Stimulated activated CD4-positive, alpha-beta T cell treated with anti-CD3 and anti-CD28 coated beads, Interleukin-2, amount 100 ng/mL, for 4 hours (primary cell): ENCODE data around the gene SH2B3.

Source experiments
- DNase-seq: peaks from one replicate; pipeline ENCODE4 v3.0.0-alpha.2; 2020; ENCODE audit warnings: low read depth

Gene SH2B3

DNA sequence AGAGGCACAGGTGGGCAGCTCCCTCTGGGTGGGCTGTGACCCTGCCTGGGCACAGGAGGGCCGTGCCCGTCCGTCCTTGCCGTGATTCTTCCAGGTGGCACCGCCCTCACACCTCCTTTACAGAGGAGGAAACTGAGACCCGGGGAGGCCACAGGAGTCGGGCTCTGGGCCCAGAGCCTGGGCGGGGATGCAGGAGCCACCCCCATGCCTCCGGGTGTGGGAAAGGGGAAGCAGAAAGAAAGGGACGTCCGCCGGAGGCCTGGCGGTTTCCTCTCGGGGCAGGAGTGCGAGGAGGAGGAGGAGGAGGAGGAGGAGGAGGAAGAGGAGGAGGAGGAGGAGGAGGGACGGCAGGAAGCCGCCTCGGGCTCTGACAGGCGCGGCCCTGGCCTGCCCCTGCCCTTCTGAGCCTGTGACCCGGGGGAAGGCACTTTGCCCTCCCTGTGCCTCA is 23.0 kb downstream of the SH2B3 start:
- DNase-seq = no peak

GRCh38 chr12:111429828-111430432 is 24.2 kb downstream of the SH2B3 start:
- DNase-seq = peak; percentile 49

GRCh38 chr12:111430433-111431353 is 25.0 kb downstream of the SH2B3 start:
- DNase-seq = peak; percentile 69

DNA sequence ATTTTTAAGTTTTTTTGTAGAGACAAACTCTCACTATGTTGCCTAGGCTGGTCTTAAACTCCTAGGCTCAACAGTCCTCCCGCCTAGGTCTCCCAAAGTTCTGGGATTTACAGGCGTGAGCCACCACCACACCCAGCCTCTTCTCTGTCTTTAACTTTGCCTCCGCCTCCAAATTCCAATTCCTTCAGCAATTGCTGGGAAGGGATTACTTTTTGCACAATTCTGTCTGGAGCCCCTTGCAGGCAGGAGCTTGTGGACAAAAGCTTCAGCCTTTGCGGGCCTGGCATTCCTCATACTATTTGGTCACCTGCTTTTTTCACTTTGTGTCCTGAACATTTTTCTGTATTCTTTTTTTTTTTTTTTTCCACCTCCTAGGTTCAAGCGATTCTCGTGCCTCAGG is 26.0 kb downstream of the SH2B3 start:
- no peak for DNase-seq

DNA sequence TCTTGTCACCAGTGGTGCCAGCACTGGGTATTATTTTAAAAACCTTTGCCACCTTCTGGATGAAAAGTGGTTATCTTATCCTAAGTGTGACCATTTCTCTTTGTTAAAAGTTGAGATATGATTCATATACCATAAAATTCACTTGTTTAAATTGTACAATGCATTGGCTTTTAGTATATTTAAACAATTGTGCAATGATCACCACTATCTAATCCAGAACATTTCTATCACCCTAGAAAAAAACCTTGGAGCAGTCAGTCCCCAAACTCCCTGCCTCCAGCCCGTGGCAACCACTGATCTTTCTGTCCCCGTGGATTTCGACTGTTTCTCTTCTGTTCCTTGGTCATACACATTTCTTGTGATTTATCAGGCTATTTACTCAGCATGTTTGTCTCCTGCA is 28.3 kb downstream of the SH2B3 start:
- DNase-seq = no peak

- peak; percentile 84 for DNase-seq
Measured at GRCh38 chr12:111434680-111435338, 29.1 kb downstream of the SH2B3 start.

DNA sequence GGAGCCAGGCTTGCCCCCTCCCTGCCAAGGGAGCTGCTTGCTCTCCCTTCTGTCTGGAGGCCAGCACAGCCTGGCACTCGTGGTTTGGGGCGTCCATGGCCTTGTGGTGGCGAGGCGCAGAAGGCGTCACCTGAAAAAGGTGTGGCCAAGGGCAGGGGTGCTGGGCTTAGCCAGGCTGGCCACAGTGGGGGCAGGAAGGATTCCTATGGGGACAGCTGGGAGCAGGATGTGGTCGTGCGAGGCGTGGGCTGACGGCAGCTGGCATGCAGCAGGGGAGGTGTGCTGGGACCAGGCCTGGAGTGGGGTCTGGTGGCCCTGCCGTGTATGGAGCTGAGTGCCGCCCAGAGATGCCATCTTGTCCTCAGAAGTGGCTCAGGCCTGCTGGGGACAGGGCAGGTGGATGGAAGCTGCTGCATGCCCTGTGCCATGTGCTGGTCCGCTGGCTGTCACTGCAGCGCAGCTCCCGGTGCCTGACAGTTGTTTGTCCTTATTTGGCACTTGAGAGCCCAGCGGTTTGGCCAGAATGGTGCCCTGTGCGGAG is 30.0 kb downstream of the SH2B3 start:
- DNase-seq = no peak

DNA sequence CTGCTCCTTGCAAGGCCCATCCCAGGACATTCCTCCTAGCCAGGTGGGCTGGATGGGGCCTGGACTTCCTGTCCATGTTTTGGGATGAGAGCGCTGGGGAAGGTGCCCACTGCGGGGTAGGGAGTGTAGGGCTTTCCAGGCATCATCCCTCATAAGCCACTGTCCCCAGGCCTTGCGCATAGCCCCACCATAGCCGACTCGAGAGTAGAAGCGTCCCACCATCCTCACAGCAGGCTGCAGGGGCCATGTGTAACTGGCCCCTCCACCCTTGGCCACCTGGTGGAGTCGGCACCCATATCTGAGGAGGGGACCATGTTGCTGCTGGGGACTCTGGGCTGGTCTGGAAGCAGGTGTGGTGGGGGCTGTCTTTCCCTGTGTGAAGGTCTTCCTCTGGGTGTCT is 30.5 kb downstream of the SH2B3 start:
- no peak for DNase-seq

DNA sequence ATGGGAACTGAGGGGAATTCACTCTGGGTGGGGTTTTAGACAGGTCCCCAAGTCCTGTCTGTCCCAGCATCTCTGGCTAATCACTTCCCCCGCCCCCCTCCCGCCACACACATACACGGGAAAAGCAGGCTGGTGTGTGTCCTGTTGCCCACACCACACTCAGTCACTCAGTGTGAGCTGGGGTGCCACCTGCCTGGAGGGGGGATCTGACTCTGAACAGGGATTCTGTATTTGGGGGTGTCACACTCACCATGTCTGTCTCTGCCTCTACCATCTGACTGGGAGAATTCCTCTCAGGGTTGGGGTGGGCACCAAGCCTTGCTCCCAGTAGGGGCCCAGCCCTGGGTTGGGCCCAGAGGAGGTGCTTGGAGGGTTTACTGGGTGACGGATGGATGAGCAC is 31.1 kb downstream of the SH2B3 start:
- DNase-seq = no peak

GRCh38 chr12:111437816-111438454 is 32.2 kb downstream of the SH2B3 start:
- no peak for DNase-seq

DNA sequence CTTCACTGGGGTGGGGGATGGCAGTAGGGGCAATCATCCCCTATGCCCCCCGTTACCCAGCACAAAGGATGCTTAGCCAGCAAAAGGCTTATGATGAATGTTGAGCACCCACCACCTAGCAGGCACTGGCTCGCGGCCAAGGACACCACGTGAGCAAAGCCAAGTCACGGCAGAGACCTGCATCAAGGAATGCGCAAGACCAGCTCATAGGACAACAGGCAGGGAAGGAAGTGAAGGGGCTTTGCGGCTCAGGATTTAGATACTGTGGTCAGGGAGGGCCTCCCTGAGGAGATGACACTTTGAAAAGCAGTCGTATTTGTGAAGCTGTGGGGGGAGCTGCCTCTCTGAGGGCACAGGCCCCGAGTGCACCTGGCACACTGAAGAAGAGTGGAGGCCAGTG is 32.8 kb downstream of the SH2B3 start:
- peak; percentile 46 for DNase-seq

- no peak for DNase-seq
Measured at GRCh38 chr12:111439657-111440151, 34.0 kb downstream of the SH2B3 start.

DNA sequence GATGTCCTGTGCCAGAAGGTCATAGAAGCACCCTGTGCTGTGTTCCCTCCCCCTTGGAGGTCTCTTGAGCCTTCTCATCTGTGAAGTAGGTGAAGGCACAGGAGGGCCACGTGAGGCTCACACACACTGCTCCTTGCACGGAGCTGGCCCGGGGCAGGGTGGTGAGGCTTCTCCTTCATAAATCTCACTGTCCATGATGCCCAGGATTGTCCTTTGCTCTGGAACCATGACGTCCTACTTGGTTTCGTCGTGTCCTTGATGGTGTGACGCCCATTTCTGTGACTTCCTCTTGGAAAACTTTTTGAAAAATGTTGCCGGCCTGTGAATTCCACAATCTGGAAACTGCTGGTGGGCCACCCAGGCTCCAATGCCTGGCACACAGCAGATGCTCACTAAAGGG is 34.4 kb downstream of the SH2B3 start:
- DNase-seq = no peak

DNA sequence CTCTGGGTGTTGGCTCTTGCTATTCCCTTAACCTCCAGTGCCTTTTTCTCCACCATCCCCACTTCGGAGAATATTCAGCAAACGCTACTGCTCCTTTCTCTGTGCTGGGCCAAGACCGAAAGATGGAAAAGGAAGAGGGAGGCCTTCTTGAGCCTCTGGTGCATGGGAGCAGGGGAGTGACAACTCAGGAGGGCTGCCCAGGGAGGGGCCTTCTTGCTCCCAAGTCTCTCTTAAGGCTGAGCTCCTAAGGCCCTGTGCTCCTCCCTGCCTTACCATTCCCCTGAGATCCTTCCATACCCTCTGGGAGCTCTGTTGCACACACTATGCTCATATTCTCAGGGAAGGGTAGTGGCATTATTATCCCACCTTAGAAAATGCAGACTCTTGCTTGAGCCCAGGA is 34.9 kb downstream of the SH2B3 start:
- no peak for DNase-seq

GRCh38 chr12:111441107-111441928 is 35.6 kb downstream of the SH2B3 start:
- DNase-seq = no peak

DNA sequence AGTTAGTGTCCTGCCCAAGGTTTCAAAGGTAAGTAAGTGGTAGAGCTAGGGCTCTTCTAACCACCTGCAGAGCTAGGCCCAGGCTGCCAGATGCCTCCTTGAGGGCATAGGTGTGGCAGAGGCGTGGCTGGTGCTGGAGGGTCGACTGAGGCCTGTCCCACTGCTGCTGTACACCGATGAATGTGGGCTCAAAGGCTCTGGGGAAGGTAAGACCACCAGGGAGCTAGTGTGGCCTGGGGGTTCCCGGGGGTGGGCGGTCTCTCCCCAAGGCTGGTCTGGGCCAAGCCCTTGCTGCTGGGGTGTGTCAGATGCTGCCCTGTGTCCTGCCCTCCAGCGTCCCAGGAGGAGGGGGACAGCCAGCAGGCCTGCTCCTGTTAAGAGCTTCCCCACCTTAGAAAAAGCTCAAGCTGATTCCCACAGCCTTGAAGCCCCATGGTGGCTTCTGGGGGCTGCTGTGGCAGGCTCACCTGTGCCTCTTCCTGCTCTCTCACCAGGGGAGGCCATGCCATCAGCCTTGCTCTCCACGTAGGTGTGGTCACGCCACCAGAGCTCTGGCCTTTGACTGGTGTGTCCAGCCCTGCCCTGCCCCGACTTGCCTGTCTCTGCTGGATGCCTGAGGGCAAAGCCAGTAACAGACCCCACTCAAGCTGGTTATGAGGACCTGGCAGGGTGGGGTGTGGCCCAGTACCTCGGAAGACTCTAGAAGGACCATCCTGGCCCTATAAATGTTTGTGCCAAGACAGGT is 36.8 kb downstream of the SH2B3 start:
- no peak for DNase-seq

DNA sequence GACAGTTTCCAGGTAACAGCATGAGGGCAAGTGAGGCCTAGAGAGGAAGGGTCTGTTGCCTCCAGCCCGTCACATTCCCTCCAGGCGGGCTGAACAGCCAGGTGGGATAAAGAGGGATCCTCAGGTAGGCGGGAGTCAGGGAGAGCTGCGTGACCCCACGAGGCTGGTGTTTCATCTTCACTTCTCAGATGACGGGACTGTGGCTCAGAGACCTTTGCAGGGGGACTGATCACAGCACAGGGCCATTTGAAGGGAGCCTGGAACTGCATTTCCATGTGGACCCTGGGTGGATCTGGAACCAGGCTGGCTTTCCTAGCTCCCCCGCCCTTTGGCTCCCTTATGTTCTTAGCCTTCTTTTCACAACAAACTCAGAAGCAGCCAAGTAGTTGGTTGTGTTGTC is 37.4 kb downstream of the SH2B3 start:
- DNase-seq = no peak

DNA sequence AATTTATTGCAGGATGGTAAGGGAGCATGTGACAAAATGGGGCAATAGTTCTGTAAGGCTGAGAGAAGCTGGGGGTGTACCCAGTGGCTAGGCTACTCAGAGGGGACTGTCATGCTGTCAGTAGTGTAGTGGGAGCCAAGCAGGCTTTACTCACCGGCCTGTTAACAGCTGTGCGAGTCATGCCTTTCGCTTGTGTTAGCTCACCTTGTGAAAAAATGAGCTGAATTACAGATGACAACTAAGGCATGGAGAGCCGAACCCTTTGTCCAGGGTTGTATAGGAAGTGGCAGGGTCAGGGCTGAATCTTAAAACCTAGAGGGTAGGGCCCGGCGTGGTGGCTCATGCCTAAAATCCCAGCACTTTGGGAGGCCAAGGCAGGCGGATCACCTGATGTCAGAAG is 37.9 kb downstream of the SH2B3 start:
- peak; percentile 43 for DNase-seq

DNA sequence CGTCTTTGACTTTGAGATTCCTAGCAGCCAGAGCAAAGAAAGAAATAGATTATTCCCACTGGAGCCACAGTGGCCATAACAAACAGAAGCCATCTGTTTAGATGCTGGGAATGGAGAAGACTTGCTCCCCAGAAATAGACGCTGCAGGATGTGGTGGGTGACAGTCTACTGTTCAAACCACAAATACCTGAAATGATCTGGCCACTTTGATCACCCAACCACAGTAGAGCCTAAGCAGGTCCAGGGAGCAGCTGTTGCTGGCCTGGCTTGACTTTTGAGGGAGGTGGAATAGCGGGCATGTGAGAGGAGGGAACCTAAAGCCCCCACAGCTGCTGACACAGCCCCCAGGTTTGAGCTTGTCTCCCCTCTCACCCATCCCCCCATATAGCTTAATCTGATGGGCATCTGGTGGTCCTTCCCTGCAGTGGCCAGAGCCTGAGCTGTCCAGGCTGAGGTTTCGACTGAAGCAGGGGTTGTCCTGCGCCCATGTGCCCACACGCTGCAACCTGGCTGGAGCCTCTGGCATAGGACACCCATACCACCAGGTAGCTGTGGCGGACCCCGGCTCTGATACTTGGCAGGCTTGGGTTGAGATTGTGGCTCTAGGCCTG is 38.7 kb downstream of the SH2B3 start:
- DNase-seq = no peak
